ENCODE results near the gene KIF26A. TPM values are rescaled to one million over a fixed set of nuclear protein-coding genes. Genes with fewer than 3 reads are reported as not detected.

The KIF26A gene
- total RNA-seq, 1 donor from 2014 or later = 20.0 TPM

DNA sequence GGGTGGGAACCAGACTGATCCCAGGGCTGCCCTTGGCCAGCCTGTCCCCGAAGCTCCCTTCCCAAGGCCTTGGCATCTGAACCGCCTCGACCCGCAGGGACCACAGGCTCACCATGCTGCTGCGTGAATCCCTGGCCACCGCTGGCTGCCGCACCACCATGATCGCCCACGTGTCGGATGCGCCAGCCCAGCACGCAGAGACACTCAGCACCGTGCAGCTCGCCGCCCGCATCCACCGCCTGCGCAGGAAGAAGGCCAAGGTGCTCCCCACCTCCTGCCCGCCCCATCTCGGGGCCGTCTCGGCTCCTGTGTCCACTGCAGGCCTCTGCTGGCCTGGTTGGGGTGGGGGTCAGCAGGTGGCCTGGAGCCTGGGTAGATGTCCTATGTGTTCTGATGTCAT, 35.7 kb downstream of the KIF26A start:
- TF ChIP-seq, protein P1, sequence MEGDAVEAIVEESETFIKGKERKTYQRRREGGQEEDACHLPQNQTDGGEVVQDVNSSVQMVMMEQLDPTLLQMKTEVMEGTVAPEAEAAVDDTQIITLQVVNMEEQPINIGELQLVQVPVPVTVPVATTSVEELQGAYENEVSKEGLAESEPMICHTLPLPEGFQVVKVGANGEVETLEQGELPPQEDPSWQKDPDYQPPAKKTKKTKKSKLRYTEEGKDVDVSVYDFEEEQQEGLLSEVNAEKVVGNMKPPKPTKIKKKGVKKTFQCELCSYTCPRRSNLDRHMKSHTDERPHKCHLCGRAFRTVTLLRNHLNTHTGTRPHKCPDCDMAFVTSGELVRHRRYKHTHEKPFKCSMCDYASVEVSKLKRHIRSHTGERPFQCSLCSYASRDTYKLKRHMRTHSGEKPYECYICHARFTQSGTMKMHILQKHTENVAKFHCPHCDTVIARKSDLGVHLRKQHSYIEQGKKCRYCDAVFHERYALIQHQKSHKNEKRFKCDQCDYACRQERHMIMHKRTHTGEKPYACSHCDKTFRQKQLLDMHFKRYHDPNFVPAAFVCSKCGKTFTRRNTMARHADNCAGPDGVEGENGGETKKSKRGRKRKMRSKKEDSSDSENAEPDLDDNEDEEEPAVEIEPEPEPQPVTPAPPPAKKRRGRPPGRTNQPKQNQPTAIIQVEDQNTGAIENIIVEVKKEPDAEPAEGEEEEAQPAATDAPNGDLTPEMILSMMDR (IDR thresholded peaks at IDR 0.05; ENCODE audit: unreplicated experiment) = no peak
- Mint-ChIP-seq H3K27me3 (ENCODE audit: low read depth) (no peaks in the 10 kb centered on the region), H3K4me3 (no peak overlapping the region), H3K9me3 (no peaks in the 10 kb centered on the region), H3K27ac (no peak overlapping the region), H3K36me3 (no peaks in the 10 kb centered on the region), H3K4me1 (peaks cover 23% of the 10 kb centered on the region)
- DNase-seq (ENCODE audit: low spot score in 2 of 2, unreplicated experiment in 2 of 2) = no peak

DNA sequence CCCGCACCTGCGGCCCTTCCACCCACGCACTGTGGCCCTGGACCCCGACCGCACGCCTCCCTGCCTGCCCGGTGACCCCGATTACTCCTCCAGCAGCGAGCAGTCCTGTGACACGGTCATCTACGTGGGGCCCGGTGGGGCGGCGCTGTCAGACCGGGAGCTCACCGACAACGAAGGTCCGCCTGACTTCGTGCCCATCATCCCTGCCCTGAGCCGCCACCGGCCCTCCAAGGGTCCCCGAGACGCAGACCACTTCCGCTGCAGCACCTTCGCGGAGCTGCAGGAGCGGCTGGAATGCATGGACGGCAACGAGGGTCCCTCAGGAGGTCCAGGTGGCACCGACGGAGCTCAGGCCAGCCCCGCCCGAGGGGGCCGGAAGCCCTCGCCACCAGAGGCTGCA, 36.7 kb downstream of the KIF26A start:
- no peak overlapping the region for H3K4me3 Mint-ChIP-seq
- no peak overlapping the region for H3K27ac Mint-ChIP-seq
- no peak for DNase-seq (ENCODE audit: low spot score in 2 of 2, unreplicated experiment in 2 of 2)
- H3K4me1 Mint-ChIP-seq = peaks cover 16% of the 10 kb centered on the region
- no peaks in the 10 kb centered on the region for H3K9me3 Mint-ChIP-seq
- no peaks in the 10 kb centered on the region for H3K27me3 Mint-ChIP-seq (ENCODE audit: low read depth)
- TF ChIP-seq, protein P1 (IDR thresholded peaks at IDR 0.05; ENCODE audit: unreplicated experiment) = no peak
- H3K36me3 Mint-ChIP-seq = no peaks in the 10 kb centered on the region

DNA sequence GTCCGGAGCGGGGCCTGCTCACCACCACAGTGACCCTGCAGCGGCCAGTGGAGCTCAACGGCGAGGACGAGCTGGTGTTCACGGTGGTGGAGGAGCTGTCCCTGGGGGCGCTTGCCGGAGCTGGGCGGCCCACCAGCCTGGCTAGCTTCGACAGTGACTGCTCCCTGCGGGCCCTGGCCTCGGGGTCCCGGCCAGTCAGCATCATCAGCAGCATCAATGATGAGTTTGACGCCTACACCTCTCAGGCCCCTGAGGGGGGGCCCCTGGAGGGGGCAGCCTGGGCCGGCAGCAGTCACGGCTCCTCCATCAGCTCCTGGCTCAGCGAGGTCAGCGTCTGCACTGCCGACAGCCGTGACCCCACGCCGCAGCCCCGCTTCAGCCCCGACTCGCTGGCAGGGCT, 37.4 kb downstream of the KIF26A start:
- Mint-ChIP-seq H3K27ac (no peak overlapping the region), H3K36me3 (no peaks in the 10 kb centered on the region), H3K4me1 (peaks cover 12% of the 10 kb centered on the region), H3K9me3 (no peaks in the 10 kb centered on the region), H3K4me3 (no peak overlapping the region), H3K27me3 (ENCODE audit: low read depth) (no peaks in the 10 kb centered on the region)
- TF ChIP-seq, protein P1 (IDR thresholded peaks at IDR 0.05; ENCODE audit: unreplicated experiment) = no peak
- DNase-seq (ENCODE audit: low spot score in 2 of 2, unreplicated experiment in 2 of 2) = no peak

DNA sequence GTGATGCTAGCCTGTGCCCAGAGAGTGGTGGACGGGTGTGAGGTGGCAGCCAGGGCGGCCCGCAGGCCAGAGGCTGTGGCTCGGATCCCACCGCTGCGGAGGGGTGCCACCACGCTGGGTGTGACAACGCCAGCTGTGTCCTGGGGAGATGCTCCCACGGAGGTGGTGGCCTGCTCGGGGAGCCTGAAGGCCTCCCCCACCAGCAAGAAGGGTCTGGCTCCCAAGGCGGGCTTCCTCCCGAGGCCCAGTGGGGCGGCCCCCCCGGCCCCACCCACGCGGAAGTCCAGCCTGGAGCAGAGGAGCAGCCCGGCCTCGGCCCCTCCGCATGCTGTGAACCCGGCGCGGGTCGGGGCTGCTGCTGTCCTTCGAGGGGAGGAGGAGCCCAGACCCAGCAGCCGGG, 38.2 kb downstream of the KIF26A start:
- no peak overlapping the region for H3K4me3 Mint-ChIP-seq
- no peaks in the 10 kb centered on the region for H3K9me3 Mint-ChIP-seq
- no peak overlapping the region for H3K27ac Mint-ChIP-seq
- H3K4me1 Mint-ChIP-seq = peaks cover 4% of the 10 kb centered on the region
- TF ChIP-seq, protein P1 (IDR thresholded peaks at IDR 0.05; ENCODE audit: unreplicated experiment) = no peak
- H3K27me3 Mint-ChIP-seq (ENCODE audit: low read depth) = no peaks in the 10 kb centered on the region
- H3K36me3 Mint-ChIP-seq = no peaks in the 10 kb centered on the region
- no peak for DNase-seq (ENCODE audit: low spot score in 2 of 2, unreplicated experiment in 2 of 2)

DNA sequence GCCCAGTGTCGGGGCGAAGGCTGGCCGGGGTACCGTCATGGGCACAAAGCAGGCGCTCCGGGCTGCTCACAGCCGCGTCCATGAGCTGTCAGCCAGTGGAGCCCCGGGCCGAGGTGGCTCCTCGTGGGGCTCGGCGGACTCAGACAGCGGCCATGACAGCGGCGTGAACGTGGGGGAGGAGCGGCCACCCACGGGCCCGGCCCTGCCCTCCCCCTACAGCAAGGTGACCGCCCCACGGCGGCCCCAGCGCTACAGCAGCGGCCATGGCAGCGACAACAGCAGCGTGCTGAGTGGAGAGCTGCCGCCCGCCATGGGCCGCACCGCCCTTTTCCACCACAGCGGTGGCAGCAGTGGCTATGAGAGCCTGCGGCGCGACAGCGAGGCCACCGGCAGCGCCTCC, 39.0 kb downstream of the KIF26A start:
- TF ChIP-seq, protein P1 (IDR thresholded peaks at IDR 0.05; ENCODE audit: unreplicated experiment) = no peak
- no peak overlapping the region for H3K27ac Mint-ChIP-seq

DNA sequence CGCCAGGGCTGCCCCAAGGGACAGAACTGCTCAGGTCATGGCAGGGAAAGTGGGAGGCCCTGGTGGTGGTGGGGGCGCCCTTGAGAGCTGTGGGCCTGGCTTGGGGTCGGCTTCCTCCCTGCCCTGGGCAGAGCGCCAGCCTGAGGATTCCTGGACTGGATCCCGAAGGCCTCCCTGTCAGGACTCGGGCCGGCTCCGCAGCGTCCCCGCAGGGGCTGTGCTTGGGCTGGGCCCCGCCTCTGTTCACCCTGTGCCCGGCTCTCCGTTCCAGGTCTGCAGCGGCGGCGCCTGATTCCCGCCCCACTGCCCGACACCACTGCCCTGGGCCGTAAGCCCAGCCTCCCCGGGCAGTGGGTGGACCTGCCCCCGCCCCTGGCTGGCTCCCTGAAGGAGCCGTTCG, 39.9 kb downstream of the KIF26A start:
- TF ChIP-seq, protein P1 (IDR thresholded peaks at IDR 0.05; ENCODE audit: unreplicated experiment) = no peak
- Mint-ChIP-seq H3K27ac (no peak overlapping the region), H3K9me3 (no peaks in the 10 kb centered on the region), H3K27me3 (ENCODE audit: low read depth) (no peaks in the 10 kb centered on the region), H3K4me3 (no peak overlapping the region), H3K4me1 (peaks cover 2% of the 10 kb centered on the region), H3K36me3 (no peaks in the 10 kb centered on the region)
- no peak for DNase-seq (ENCODE audit: low spot score in 2 of 2, unreplicated experiment in 2 of 2)

More for the DNA sequence above, 39.0 kb downstream of the KIF26A start:
- Mint-ChIP-seq H3K4me1 (peaks cover 2% of the 10 kb centered on the region), H3K4me3 (no peak overlapping the region), H3K36me3 (no peaks in the 10 kb centered on the region), H3K9me3 (no peaks in the 10 kb centered on the region), H3K27me3 (ENCODE audit: low read depth) (no peaks in the 10 kb centered on the region)
- DNase-seq (ENCODE audit: low spot score in 2 of 2, unreplicated experiment in 2 of 2) = no peak
